DOHH2 (cell line): ENCODE measurements around the gene RAB22A.

Source experiments
- CTCF ChIP-seq: fragments of 200-600 bp; sonication (generic); IDR thresholded peaks from one replicate; pipeline ENCODE4 v1.5.1; 2014; ENCODE audit warnings: antibody characterized with exemption, mild to moderate bottlenecking, low read depth, low read length; ENCODE audit not compliant: poor library complexity, severe bottlenecking
- EZH2phosphoT487 ChIP-seq: fragments of 200-600 bp; sonication (generic); IDR thresholded peaks from 2 replicates; pipeline ENCODE4 v1.6.1; 2017; ENCODE audit warnings: borderline replicate concordance, mild to moderate bottlenecking, antibody characterized with exemption, low read length, moderate library complexity, mixed read lengths

- TF ChIP-seq CTCF (no peak), EZH2phosphoT487 (no peak)
Observed at GRCh38 chr20:58392286-58392685, 82.8 kb downstream of the RAB22A start.
